GM21737 (cell line): ENCODE data around the gene RYK.
A peak's percentile ranks its signal among the peaks of the same experiment; 100 is the strongest.
"Not testable (repeated sequence)": the region's sequence is repeated elsewhere in the genome, so short reads cannot be mapped to it uniquely, and the experiment has no call there.

ENCODE experiments used
- ATAC-seq: cut with Tn5 transposase; IDR thresholded peaks from one replicate; pipeline ENCODE4 v1.9.1; 2021; ENCODE audit warnings: mild to moderate bottlenecking, moderate library complexity; ENCODE audit not compliant: unreplicated experiment

RYK gene

DNA sequence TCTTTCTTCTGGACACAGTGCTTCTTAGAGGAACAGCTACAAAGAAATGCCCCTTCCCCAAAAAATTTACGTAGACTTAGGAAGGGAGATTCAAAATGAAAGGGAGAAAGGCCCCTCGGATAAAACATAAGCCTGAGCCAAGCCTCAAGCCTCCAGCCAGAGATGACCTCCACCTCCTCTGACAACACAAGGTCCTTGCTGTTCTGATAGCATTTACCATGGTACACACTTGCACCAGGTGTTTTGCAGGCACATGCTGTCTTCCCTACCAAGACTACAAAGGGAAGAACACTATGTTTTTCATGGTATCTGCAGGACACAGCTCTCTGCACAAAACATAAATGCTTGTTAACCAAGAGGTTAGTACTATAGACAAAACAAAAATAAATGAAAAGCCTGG is 27.8 kb downstream of the RYK start:
- no peak for ATAC-seq

DNA sequence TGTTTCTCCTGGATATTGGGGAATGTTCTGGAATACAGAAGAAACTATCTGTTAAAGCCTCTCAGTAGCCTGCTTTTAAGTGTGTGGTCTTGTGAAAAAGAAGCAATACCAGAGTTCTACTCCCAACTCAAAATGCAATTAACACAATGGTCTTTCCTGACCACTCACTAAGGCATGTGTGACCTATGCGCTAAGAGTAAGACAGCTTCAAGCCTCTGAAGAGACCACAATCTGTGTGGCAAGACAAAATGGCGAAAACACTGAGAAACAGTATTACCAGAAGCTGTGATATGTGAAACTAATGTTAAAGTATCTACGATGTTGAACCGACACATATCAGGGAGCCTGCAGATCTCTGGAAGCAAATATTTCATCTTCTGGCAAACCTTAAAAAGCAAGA is 33.8 kb downstream of the RYK start:
- ATAC-seq, result no peak

DNA sequence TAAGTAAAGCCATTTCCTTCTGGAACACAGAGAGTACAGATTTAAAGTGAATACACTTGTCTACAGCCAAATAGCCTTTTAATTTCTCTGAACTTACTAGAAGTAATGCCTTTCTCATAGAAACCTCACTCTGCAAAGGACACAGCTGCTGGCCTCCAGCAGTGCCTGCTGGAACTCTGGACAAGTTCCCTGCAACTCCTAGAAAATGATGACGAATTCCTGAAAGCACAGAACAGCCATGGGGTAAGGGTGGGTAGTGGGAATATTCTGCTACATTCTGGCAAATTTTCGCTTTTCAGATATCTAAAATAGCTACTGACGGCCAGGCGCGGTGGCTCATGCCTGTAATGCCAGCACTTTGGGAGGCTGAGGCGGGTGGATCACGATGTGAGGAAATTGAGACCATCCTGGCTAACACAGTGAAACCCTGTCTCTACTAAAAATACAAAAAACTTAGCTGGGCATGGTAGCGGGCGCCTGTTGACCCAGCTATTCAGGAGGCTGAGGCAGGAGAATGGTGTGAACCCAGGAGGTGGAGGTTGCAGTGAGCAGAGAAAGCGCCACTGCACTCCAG is 34.4 kb downstream of the RYK start:
- ATAC-seq, result no peak

DNA sequence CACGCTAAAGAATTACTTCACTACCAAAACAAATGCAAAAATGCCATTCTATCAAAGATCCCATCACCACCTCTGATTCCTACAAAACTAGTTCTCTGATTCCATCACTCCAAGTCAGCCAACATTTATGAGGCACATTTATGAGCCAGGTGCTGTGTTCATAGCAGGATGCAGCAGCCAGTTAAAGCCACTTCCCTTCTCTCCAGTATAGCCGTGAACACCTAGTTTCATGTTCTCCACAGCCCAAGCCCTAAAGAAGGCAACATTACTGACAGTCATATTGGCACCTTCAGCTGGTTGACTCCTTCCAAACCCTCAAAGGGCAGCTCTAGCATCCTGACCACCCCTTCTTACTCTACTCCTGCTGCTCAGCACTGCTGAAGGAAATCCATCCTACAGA is 36.4 kb downstream of the RYK start:
- ATAC-seq, result no peak

DNA sequence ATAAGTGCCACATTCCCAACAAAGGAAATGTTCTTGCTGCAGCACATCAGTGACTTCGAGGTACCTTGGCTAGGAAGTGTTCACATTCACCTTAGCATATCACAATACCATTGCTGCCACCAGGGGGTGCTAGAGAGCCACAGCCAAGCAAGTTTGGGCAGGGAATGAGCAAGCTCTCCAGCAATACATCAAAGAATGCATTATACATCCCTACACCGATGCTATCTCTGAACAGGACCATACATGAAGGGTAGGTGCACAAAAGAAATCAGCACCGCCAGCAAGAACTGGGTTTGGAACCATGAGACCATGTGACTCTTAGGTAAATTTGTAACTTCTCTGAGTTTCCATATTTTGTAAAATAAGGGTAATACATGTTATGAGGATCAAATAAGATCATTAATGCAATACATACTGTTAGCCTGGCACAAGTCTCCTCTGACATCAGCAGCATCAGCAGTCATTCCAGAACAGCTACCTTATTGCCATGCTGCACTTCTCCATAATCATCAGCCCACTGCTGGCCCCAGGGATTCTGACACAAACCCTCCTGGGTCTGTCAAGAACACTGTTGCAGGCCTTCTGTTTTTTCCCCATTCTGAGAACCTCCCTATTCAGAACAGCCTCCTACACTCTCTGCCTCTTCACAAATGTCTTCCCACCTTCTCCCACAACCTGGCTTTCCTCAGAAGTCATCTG is 37.5 kb downstream of the RYK start:
- ATAC-seq, result peak; percentile 56

DNA sequence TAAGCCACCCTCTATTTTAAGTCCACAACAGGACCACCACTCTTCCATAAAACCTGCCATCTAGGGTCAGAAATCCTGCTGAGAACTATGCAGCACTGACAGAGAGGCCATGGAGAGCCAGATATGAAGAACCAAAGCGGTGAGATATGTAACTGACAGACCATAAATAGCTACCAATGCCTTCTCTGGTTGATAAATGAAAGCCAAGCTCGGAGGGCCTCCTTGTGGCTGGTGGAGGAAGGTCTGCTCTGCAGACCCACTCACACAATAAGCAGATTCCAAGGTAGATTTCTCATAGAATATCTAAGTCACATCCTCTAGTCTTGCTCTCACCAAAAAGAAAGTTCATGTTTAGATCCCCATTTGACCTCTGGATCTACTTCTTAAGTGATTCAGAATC is 38.9 kb downstream of the RYK start:
- no peak for ATAC-seq

DNA sequence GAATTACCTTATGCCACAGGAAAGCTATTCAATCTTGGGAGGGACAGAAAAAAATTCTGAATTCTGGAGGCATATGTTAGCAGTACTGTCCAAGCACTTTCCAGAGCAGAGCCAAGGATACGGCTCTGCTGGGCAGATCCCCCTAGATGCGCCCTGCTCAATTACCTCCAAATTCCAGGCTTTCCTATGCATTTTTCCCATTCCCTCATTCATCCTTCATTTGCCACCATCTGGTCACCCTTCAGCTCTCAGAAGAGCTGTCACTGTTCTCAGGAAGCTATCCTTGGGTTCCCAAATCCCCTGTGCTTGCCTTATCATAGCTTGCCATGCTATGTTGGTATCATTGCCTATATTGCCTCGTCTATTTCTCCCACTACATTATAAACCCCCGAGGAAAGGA is 45.2 kb downstream of the RYK start:
- no peak for ATAC-seq

DNA sequence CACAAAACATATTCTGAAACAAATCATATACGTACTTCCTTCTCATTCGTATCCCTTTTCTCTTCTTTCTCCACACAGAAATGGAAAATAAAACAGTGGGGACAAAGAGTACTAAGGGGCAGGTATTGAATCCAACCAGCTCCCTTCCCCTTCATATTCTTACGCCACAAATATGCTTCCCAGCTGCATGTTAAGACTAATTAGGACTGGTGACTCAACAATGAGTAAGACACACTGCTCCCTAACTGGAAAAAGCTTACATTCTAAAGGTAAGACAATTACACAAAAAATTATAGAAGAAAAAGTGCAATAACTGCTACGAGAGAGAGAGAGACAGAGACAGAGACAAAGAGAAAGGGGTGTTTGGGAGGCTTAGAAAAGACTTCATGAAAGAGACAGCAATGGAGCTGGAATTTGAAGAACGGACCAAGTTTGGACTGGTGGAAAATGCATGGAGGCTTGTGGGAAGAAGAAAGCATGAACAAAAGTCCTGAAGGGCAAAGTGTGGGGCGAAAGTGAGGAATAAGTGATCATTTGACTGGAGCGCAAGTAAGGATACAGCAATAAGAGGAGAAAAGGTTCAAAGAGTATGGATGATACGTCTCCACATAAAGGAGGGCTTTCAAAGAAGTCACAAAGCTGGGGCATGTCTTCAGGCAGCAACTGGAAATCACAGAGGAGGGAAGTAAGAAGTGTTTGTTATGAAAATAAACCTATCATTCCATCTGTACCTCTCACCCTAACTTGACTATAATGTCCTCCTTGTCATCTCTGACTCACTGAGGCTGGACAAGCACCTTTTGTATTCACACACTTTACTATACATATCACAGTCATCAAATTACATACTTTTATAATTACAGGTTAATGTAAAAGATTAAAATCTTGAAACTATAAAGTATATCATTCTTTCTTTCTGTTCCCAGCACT is 49.2 kb downstream of the RYK start:
- no peak for ATAC-seq

DNA sequence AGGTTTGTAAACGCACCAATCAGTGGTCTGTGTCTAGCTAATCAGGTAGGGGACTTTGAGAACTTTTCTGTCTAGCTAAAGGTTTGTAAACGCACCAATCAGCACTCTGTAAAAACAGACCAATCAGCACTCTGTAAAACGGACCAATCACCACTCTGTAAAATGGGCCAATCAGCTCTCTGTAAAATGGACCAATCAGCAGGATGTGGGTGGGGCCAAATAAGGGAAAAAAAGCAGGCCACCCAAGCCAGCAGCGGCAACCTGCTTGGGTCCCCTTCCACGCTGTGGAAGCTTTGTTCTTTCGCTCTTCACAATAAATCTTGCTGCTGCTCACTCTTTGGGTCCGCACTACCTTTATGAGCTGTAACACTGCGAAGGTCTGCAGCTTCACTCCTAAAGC is 50.8 kb downstream of the RYK start:
- not testable (repeated sequence) for ATAC-seq

DNA sequence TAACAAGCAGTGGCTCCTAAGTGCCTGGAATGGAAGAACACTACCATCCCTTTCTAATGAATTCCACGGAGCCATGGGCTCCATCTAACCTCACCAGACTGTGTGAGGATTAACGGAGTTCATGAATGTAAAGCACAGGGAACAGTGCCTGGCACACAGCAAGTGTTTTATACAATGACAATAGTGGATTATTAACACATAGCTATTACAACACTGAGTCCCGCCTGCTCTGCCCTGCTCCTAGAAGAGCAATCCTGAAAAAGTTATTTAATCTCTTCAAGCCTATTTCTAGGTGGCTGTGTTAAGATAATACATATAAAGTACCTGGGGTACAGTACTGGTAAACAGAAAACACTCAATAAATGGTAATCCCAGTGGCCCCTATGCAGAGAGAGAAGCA is 51.4 kb downstream of the RYK start:
- no peak for ATAC-seq

DNA sequence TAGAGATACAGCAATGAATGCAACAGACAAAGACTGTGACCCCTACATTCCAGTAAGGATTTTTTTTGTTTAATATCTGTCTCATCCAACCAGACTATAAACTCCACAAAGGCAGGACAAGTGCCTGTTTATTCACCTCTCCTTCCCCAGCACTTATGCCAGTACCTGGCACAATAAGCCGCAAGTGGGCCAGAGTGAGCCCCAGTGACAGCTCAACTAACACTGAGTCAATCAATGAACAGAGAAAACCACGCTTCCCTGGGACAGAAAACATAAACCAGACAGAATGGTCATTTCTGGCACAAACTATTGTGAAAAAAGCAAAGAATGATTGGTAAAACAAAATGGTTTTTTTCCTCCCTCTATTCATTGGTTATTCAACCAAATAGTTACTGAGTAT is 52.2 kb downstream of the RYK start:
- no peak for ATAC-seq

DNA sequence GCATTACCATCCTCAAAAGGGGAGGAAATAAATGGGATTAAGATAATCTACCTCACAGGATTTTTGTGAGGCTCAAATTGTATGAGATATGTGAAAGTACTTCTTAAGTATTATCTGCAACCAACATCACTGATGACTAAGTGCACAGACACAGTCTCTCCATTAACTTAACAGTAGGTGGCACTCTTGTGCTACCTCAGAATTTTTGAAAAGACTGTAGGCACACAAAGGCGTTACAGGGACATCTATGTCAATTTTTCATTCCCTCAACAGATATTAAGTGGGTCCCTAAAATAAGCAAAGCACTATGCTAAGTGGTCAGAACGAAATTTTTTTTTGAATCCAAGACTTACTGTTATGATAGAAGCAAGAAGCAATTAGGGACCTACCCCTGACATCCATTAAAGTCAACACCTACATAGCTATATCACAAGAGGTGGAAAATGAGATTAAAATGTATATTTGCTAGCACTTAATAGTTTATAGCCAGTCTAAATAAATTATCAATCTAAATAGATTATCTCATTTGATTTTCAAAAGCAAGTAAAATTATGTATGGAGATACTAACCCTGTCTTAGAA is 52.9 kb downstream of the RYK start:
- peak; percentile 56 for ATAC-seq

DNA sequence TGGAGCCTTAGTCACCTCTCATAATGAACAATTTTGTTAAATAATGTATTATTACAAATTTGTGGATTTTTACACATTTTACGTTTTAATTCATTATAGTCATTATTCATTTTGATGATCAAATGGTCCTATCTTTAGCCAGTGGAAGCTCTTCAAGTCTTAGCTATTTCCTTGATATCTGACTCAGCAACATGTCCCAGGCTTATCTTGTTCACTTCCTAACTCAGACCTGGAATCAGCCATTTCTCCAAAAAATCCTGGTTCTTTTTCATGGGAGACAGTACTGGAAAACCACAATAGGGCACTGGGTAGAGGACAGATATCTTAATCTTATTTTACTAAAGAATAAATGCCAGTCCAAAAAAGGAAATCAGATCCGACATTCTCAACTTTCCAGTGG is 56.4 kb downstream of the RYK start:
- ATAC-seq, result no peak

DNA sequence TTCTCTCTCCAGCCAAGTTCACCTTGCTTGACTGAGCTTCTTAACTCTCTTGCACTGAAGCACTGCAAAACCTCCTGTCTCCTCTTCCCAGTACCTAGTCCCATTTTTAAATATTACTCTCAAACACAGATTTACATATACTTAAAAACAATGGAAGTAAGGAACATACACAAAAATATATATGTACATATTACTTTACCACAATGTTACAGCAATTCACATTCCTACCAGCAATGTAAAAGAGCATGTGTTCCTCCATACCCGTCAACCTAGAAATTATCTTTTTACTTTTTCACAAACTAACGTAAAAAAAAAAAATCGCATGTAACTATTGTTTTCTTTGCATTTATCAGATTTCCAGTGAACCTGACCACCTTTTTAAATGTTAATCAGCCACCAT is 60.4 kb downstream of the RYK start:
- ATAC-seq, result no peak

DNA sequence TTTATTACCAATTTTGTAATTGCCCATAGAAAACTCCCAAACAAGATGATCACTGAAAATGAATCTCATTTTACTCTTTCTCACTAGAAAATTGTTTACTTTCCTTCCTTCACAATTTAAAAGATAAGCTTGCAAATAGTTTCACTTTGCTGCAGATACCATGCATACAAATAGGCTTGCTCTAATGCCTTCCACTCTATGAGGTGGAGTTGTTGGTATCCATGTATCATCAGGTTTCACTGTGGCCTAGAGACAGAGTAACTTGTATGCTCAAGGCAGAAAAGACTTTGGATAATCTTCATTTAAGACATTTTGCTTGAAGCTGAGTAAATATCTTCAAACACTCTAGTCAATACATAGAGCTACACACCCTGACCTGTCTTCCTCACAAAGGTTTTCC is 60.8 kb downstream of the RYK start:
- no peak for ATAC-seq

DNA sequence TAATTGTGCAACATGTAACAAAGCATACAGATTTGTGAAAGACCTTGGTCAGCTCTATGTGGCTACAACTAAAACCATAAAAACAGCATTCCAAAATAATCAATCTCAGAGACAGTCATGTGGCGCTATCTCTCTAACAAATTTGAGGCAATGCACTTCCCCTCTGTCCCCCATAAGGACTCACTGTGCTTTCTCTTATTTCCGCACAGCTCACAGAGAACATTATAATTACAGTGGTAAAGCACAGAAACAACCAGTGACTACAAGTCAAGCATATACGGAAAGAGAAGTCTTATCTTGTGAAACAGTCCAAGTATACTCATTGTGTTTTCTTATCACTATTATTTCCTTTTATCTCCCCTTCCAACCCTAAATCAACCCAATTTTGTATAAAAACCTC is 64.3 kb downstream of the RYK start:
- ATAC-seq, result no peak

DNA sequence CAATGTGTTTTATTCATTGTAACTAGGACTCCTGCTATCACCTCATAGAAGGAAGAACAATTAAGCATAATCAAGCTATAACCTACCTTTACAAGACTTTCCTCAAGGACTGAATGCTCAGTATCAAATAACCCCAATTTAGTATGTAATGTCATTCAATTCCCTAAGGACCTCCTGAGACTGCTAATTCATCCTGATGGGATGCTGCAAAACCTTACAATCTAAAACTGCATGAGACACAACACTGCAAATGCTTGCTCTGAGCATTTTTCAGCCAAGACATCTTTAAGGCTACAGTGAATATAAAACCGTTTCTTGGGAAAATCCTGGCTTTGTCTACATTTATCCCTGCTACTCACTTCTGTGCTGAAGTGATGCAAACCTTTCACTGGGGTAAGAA is 69.9 kb downstream of the RYK start:
- no peak for ATAC-seq

DNA sequence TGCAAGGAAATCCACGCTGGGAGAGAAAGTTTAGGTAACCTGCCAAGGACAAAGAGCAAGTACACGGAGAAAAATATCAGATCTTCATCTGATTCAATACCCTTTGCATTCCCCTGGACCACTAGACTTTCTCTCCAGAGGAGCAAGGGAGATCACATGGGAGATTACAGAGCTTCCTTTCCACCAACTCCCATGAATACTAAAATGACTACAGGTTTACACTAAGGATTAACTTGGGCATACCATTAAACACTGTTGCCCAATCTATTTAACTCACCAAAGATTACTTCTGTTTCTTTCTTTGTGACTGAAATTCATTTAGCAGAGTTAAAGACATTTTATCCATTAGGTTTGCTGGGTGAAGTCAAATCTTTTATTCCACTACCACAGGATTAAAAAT is 71.2 kb downstream of the RYK start:
- ATAC-seq, result no peak

DNA sequence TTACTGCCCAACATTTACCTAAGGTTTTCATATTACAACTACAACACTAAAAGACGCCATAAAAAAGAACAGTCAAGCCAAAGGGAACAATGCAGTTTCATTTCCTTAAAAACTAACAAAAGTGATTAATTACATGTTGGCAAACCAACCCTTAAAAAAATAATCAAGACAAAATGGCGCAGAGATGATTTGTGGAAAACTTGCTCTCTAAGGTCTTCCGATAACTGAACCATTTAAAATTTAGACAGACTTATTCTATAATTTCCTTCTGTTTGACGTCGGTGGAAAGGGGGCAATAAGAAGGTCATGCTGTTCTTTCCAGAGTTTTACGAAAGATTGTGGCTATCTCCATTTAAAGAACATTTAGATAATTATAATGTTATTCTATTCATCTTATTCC is 87.6 kb downstream of the RYK start:
- ATAC-seq, result no peak

DNA sequence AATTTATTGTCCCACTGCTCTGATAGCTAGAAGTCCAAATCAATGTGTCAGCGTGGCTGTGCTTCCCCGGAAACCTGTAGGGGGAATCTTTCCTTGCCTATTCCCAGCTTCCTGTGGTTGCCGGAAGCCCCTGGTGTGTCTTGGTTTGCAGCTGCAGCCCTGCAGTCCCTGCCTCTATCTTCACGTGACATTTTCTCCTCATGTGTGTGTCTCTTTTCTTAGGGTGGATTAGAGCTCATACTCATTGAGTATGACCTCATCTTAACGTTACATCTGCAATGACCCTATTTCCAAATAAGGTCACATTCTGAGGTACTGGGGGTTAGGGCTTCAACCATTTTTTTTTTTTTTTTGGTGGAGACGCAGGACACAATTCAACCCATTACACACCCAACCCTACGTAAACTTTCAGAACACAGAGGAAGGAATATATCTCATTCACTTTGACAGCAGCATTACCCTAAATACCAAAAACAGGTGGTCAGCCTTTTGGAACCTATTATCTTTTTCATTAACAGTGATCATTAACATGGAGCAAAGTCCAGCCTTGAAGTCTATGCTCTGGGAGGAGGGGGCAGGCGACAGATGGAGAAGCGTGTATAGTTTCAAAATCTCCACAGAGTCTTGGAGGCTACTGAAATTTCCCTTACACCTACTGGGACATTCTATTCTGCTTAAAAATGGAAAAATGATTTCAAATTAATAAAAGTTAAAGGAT is 88.6 kb downstream of the RYK start:
- no peak for ATAC-seq

DNA sequence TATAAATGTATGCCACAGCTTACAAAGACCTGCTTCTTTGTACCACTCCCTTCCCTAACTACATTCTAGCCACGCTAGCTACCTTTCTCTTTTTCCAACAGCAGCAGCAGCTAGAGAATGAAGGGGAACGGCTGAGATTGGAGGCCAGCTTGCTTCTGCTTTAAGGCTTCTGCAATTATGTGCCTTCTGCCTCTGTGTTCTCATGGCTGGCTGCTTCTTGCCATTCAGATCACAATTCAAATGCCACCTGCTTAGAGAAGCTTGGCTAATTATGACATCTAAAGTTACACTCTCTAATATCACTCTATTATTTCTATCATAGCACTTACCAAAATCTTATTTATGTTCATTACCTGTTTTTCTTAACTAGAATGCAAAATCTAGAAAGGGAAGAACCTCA is 95.2 kb downstream of the RYK start:
- no peak for ATAC-seq
